Fibroblast of skin of back (primary cell): ENCODE measurements around the gene SNX30.

Experiments
- DNase-seq: peaks from one replicate; pipeline ENCODE4 v3.0.0-alpha.2; 2013

The SNX30 gene

DNA sequence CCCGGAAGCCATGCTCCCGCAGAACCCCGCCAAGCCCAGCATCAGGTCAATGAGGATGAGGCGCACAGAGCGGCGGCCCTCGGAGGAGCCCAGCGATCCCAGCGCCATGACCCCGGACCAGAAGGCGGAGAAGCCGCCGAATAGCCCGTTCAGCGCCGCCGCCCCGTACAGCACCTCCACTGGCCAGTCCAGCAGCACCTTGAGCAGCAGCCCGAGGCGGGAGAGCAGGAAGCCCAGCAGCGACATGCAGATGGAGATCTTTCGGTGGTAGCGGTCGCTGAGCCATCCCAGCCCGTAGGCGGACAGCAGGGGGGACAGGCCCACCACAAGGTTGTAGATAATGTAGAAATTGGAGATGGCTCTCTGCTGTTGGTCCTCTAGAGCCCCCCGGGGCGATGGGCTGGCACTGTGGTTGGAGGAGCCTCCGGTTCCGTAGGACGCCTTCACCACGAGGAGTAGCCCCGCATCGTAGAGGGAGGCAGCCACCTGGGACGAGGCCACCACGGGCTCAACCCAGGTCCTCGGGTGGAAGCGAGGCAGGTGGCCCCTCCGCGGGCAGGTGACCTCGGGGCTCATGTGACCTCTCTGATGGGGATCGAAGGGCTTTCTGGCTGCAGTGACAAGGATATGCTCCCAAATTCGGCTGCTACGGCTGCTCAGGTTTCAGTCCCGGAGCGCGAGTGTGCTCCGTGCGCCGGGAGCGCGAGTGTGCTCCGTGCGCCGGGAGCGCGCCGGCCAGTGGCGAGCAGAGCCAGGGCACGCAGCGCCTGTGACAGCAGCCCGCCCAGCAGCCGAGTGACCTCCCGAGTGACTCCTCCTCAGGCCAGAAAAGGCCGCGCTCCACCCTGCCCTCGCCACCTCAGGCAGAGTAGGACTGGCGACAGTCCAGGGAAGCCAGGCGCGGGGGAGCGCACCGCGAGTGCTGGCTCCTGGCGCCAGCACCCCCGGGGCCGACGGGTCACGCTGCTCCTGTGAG lies 139.8 kb downstream of the SNX30 start, which contains the start of gene SLC46A2:
Gene SLC46A2 (minus strand): TSS at position 771 of the 976 bp plus-strand sequence. CDS start 195 bp downstream, at position 576.
- peak; percentile 4 for DNase-seq

DNA sequence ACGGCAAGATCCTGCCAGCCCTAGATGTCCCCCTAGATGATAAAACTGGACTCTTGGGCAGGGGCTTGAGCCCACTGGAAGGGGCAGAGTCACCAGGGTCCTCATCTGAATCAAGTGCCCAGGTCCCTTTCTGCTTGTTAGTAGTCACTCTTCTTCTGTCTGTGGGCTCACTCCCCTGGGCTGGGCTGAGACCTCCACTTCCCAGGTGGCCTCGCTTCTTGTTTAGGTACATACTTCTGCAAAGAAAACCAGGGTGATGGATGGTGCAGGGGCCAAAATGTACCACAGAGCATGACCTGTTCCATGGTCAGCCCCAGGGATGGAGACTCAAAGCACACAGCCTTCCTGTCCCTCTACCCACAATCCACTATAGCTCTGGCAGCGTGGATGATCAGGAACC lies 141.0 kb downstream of the SNX30 start:
- no peak for DNase-seq

DNA sequence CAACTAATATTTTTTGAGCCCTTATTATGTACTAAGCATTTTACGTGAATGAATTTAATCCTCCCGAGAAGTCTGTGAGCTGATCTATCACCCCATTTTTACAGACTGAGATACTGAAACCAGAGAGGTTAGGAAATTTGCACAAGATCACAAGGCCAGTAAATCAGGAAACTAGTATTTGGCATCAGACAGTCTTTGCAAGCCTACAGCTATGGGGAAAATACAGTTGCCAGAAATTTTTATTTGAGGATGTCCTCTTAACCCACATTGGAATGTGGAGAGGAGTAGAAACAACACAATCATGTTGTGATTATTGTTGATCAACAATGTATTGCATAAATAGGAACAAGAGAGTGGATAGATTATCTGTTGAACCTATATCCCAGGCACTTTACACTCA lies 142.4 kb downstream of the SNX30 start:
- DNase-seq, result no peak

DNA sequence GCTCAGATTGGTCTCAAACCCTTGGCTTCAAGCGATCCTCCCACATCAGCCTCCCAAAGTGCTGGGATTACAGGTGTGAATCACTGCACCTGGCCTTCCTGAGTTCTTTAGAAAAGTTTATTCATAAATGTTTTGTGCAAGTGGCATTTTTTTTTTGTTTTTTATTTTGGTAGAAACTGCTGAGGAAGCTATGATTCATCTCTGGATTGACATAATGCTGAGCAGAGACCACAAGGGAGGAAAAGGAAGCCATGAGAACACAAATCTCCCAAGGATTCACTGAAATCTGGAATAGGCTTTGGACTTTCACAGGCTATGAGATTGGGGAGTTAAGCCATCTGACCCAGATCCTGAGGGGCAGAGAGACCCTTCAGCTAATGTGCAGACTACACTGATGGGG lies 143.5 kb downstream of the SNX30 start:
- peak; percentile 15 for DNase-seq

DNA sequence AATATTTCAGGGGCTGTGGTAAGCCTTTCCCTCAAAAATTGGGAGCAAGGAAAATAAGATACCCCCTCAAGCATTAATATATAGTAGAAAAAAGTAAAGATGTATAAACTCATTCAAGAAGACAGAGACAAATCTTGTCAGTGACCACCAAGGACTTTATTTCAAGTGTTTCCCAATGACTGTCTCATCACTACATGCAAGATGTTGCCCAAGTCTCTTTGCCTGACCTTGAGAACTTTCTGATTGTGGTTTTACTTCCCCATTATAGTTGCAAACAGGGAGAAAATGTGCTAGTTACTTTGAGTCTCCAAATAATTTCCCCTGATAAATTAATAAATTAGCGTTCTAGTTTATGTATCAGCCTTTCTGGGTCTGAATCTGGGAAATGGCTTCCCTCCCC lies 144.1 kb downstream of the SNX30 start:
- no peak for DNase-seq

DNA sequence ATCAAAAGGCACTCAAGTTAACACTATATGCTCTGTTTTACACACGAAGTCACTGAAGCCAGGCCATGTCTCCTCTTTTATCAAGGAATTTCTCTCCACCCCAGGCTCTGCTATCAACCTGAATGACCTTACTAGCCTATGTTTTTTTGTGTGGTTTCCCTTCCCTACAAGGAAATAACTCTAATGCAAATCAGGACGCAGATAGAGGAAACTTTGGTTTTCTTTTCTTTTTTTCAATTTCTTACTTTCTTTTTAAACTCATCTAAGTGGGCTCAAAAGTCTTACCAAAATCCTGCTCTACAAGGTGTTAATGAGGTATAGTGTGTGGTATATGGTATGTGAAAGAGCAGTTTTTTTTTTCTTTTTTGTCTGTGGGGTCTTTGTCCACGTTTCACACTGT lies 145.6 kb downstream of the SNX30 start:
- no peak for DNase-seq

DNA sequence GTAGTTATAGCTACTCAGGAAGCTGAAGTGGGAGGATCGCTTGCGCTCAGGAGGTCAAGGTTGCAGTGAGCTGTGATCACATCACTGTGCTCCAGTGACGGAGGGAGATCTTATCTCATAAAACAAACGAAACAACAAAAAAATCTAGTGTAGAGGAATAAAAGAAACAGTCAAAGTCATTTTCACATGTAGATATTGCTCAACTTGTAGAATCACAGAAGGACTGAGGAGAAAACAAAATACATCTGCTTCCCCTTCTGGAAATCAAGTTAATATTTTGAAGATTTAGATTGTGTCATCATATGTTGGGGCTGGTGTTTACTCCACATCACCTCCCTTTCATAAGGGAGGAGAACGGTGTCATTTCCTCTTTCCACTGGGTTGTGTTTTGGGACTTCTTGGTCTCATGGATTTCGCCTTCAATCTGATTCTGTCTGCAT lies 148.3 kb downstream of the SNX30 start:
- DNase-seq, result no peak

DNA sequence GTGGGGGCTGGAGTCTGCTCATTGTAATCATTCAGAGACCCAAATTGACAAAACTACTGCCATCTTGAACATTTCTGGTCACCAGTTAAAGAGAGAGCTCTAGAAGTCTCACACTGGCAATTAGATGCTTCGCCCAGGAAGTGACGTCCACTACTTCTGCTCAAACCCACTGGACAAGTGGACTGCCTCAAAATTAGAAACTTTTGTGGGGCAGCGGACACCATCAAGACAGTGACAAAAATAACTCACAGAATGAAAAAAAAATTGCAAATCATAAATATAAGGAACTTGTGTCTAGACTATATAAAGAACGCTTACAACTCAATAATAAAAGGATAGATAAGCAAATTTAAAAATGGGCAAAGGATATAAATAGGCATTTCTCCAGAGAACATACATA lies 149.9 kb downstream of the SNX30 start:
- DNase-seq, result no peak

DNA sequence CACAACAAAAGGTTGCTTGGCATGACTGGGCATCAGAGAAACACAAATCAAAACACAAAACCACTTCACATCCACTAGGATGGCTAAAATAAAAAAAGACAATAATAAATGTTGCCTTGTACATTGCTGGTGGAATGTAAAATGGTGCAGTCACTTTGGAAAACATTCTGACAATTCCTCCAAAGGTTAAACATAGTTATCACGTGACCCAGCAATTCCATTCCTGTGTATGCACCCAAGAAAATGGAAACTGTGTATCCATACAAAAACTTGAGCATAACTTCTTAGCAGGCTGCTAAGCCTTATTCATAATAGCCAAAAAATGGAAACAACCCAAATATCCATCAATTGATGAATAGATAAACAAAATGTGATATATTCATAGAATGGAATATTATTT lies 150.3 kb downstream of the SNX30 start:
- DNase-seq, result peak; percentile 18

DNA sequence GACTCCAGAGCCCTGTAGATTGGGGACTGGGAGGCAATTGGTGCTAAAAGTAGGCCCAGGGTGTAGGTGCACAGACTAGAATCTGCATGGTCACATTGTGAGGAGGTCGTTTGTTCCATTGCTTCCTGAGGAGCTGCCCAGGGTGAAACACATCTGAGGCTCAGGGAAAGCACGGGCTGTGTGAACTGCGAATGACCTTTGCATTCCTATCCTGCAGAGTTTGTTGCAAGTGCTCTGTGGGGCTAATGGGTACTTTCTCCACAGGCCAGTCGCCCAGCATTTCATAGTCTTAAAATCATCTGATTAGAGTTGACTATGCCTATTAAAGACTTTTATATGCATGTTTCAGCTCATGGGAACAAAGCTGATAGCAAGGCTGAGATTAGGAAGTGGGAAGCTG lies 154.5 kb downstream of the SNX30 start:
- no peak for DNase-seq

DNA sequence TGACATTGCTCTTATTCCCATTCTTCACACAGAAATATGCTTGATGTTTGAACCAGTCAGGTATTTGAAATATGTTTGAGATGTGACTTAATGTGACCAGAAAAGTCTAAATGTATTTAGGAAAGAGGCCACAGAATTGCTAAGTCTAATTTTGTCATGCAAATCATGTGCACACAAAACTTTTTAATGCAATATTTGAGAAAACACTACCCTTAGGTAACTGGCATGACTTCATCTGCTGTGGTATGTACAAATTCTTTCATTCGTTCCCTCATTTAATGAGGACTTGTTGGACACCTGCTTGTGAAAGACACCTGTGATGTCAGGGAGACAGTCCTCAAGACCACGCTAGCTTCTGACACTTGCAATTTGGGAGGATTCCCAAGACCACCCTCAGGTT lies 161.2 kb downstream of the SNX30 start:
- DNase-seq, result no peak

DNA sequence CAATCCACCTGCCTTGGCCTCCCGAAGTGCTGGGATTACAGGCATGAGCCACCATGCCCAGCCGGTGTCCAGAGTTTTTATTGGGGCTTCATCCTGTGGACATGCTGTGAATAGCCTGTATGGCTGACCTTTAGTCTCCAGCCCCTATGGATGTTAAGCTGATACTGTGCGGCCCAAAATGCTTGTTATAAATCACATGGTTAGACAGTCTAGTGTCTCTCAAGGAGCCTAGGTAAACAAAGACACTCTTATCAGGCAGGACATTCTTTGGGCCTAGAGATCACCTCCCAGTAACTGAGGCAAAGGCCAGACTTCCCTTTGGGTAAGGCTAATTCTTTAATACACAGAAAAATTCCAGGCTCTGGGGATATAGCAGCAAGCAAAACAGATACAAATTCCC lies 162.1 kb downstream of the SNX30 start:
- DNase-seq, result no peak

DNA sequence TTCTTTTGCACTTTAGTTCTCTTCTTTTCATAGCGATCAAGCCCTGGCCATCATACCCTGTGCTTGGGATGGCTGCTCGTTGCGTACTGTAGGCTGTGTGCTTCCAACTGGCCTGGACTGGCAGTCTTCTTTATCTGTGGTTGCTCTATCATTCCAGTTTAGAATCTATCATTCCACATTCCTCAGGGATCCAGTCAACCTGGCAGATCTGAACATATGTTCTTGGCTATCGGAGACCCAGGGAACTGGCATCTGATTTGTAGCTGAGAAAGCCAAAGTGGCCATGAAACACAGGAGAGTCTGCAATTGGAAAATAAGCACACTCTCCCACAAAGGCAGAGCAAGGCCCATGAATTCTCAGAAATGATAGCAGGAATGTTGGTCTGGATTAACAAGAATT lies 162.8 kb downstream of the SNX30 start:
- DNase-seq, result no peak

DNA sequence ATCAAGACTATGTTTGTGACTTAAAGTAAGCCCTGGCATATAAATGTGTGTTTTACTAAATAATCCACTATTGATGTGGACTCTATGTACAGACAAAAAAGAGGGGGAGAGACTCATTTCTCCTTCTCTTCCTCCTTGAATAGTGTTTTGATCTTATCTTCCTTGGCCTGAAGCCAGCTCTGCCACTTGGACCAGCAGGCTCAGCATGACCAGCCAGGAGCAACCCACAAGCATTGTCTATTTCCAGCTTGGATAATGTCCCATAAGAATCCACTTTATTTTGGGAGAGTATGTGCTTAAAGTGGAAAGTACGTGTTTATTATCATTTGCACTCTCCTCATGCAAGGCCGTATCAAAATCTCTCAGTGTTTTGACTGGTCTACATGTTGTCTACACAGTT lies 164.0 kb downstream of the SNX30 start:
- no peak for DNase-seq

DNA sequence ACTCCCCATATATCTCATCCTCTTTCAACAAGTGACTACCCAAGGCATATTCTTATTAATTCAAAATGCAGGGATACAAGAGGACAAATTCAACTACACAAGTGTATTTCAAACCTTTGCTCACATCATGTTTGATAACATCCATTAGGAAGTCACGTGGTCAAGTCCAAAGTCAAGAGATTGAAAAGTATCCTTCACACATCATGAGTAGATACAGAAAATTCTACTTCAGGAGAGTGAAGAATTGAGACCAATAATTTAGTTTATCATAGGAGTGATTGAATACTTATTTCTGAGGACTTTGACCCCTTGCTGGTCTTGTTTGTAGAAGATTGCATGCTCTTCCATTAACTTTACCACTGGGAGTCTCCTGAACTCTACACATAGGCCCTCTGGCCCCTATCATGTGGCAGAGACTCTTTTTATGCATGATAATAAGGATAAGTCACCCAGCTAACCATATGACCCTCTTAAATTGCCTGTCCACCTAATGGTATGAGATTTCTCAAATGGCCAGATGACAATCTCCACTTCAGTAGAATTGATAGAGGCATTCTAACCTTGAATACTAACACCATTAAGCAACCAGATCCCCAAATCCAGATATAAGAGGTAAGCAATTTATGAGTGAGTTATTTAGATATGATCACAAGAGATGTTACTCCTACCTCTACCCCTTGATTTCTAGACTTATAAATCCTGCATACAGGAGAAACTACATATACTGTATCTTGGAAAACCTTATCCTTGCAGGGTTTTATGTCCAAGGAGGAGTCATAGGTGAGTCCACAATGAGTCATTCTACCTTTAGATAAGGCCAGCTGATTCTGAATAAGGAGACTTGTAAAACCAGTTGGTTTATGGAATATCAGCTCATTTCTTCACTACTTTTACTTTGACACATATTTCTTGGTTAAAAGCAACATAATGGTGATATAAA lies 166.8 kb downstream of the SNX30 start:
- no peak for DNase-seq

DNA sequence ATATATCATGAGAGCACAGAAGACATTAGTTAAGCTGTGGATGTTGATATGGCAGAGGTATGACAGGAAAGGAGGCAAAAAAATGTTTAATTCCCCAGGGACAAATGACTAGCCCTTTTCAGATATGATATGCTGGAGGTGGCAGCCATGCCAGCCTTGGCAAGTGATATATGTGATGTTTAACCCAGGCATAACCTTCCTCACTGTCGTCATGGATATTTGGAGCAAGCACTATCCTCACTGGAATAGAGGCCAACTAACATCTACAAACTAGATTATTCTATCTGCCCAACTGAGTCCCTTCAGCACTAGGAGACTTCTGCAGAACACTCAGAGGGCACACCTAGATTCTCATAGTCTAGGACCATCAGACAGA lies 167.4 kb downstream of the SNX30 start:
- DNase-seq, result no peak

DNA sequence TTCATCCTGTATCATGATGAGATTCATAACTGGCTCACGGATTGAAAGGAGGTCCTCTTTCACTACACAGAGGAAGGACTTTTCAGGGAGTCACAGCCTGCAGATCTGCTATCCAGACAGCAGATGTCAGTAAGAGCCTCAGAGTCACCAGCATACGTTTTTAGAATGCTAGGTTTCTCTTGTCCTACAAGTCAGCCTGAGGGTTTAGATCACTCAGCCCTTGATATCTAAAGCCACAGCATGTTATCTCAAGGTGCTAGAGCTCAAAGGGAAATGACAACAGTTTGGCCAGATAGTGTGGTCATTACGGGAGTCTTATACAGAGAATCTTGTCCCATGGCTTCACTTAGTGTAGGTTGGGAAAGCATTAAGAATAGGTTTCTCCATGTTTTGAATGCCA lies 171.0 kb downstream of the SNX30 start:
- peak; percentile 24 for DNase-seq
